IMR-90 (cell line): ENCODE results near the gene ALDH1L2. TPM values are rescaled to one million over a fixed set of nuclear protein-coding genes. Genes with fewer than 3 reads are reported as not detected.

Experiments used
- ATAC-seq: fragments of 200-7000 bp; cut with Tn5 transposase; 2 replicates; pipeline ENCODE4 v1.9.1; 2020; ENCODE audit warnings: low read depth, mild to moderate bottlenecking, moderate library complexity
- BruUV-seq: library from RNA; stranded (reverse); fragments of 400-500 nt; replicated peaks from 2 replicates; lab custom pipeline; 2021; lab: Mats Ljungman, UMichigan
- CTCF ChIA-PET: fragments of 300-600 bp; formaldehyde crosslinking; extraction: SDS; loops from one replicate; lab custom pipeline; 2021; ENCODE audit warnings: antibody characterized with exemption; lab: Yijun Ruan, JAX
- POLR2A ChIA-PET: fragments of 300-600 bp; sonication (Branson Sonifier 250); formaldehyde crosslinking; loops from one replicate; lab custom pipeline; 2022; ENCODE audit warnings: antibody characterized with exemption; ENCODE audit not compliant: unreplicated experiment; lab: Charles Lee
- DNase-seq: peaks from one replicate; pipeline ENCODE4 v3.0.0; 2013
- H2AFZ ChIP-seq: replicated peaks from 2 replicates; pipeline ENCODE3; 2013; ENCODE audit warnings: low read length, mild to moderate bottlenecking; ENCODE audit not compliant: poor library complexity
- H2AK5ac ChIP-seq: 2 replicates; pipeline ENCODE4 v1.6.1; 2013; ENCODE audit warnings: low read depth, low read length, inconsistent platforms
- H2AK9ac ChIP-seq: replicated peaks from 2 replicates; pipeline ENCODE3; 2013; ENCODE audit warnings: mild to moderate bottlenecking, low read depth, low read length, moderate library complexity; ENCODE audit not compliant: poor library complexity
- H2BK120ac ChIP-seq: 2 replicates; pipeline ENCODE4 v1.6.1; 2013; ENCODE audit warnings: low read depth, low read length, inconsistent platforms
- H2BK15ac ChIP-seq: 3 replicates; pipeline ENCODE4 v1.6.1; 2013; ENCODE audit warnings: low read depth, low read length, inconsistent platforms
- H2BK20ac ChIP-seq: 2 replicates; pipeline ENCODE4 v1.6.1; 2013; ENCODE audit warnings: low read depth, mild to moderate bottlenecking, inconsistent platforms, low read length, moderate library complexity
- H2BK5ac ChIP-seq: 2 replicates; pipeline ENCODE4 v1.6.1; 2013; ENCODE audit warnings: mild to moderate bottlenecking, low read depth, low read length, inconsistent platforms; ENCODE audit not compliant: poor library complexity, severe bottlenecking
- H3K14ac ChIP-seq: replicated peaks from 2 replicates; pipeline ENCODE4 v1.6.1; 2013; ENCODE audit warnings: low read depth, low read length, inconsistent platforms
- H3K18ac ChIP-seq: 2 replicates; pipeline ENCODE4 v1.6.1; 2013; ENCODE audit warnings: low read depth, low read length, control low read depth
- H3K23ac ChIP-seq: 2 replicates; pipeline ENCODE4 v1.6.1; 2013; ENCODE audit warnings: low read depth, low read length, inconsistent platforms
- H3K27ac ChIP-seq: 2 replicates; pipeline ENCODE4 v1.5.1; 2013; ENCODE audit warnings: mild to moderate bottlenecking, control low read depth, low read length; ENCODE audit not compliant: insufficient read depth
- H3K27me3 ChIP-seq: 2 replicates; pipeline ENCODE4 v1.6.1; 2013; ENCODE audit warnings: low read length; ENCODE audit not compliant: control insufficient read depth, insufficient read depth
- H3K36me3 ChIP-seq: 2 replicates; pipeline ENCODE4 v1.6.1; 2013; ENCODE audit warnings: low read length, mixed read lengths; ENCODE audit not compliant: control insufficient read depth, insufficient read depth
- H3K4ac ChIP-seq: 2 replicates; pipeline ENCODE4 v1.6.1; 2013; ENCODE audit warnings: low read depth, low read length, inconsistent platforms
- H3K4me1 ChIP-seq: 2 replicates; pipeline ENCODE4 v1.6.1; 2013; ENCODE audit warnings: low read length, mixed read lengths; ENCODE audit not compliant: control insufficient read depth, insufficient read depth
- H3K4me2 ChIP-seq: 2 replicates; pipeline ENCODE4 v1.6.1; 2013; ENCODE audit warnings: low read depth, mild to moderate bottlenecking, control low read depth, low read length, moderate library complexity
- H3K4me3 ChIP-seq: 2 replicates; pipeline ENCODE4 v1.5.1; 2013; ENCODE audit warnings: low read depth, mild to moderate bottlenecking, control low read depth, low read length, moderate library complexity; ENCODE audit not compliant: insufficient read depth
- H3K56ac ChIP-seq: 2 replicates; pipeline ENCODE4 v1.6.1; 2013; ENCODE audit warnings: low read length, inconsistent platforms; ENCODE audit not compliant: insufficient read depth; ENCODE audit errors: extremely low read depth
- H3K79me1 ChIP-seq, 2 experiments: 2 replicates each; pipeline ENCODE4 v1.6.1; 2013; ENCODE audit warnings: low read length in 2 of 2, inconsistent platforms in 1 of 2, low read depth in 1 of 2
- H3K9ac ChIP-seq: 2 replicates; pipeline ENCODE4 v1.6.1; 2013; ENCODE audit warnings: low read depth, low read length, control low read depth
- H3K9me1 ChIP-seq: 2 replicates; pipeline ENCODE4 v1.6.1; 2013; ENCODE audit warnings: low read length, inconsistent platforms; ENCODE audit not compliant: insufficient read depth
- H3K9me3 ChIP-seq: 2 replicates; pipeline ENCODE4 v1.6.1; 2013; ENCODE audit warnings: low read length; ENCODE audit not compliant: control insufficient read depth, insufficient read depth
- H4K20me1 ChIP-seq: 2 replicates; pipeline ENCODE4 v1.6.1; 2013; ENCODE audit warnings: low read length, inconsistent platforms; ENCODE audit not compliant: insufficient read depth
- H4K5ac ChIP-seq: 2 replicates; pipeline ENCODE4 v1.6.1; 2013; ENCODE audit warnings: mild to moderate bottlenecking, low read depth, low read length, control low read depth
- H4K8ac ChIP-seq, 2 experiments: 2 replicates each; pipeline ENCODE4 v1.6.1; 2013; ENCODE audit warnings: low read depth in 2 of 2, low read length in 2 of 2, control low read depth in 1 of 2, inconsistent platforms in 1 of 2
- H4K91ac ChIP-seq: 2 replicates; pipeline ENCODE4 v1.6.1; 2013; ENCODE audit warnings: low read depth, low read length, inconsistent platforms; ENCODE audit not compliant: insufficient read depth
- CTCF ChIP-seq: conservative IDR thresholded peaks from 2 replicates; pipeline ENCODE4 v1.5.1; 2012; ENCODE audit warnings: mild to moderate bottlenecking, low read depth, low read length, improper control_type of control experiment
- FOS ChIP-seq: fragments of 150-350 bp; IDR thresholded peaks from 2 replicates; pipeline ENCODE4 v1.6.1; 2016; ENCODE audit warnings: low read depth, low read length
- RAD21 ChIP-seq: IDR thresholded peaks from 2 replicates; pipeline ENCODE4 v1.6.1; 2012; ENCODE audit warnings: low read length, improper control_type of control experiment
- dilution Hi-C: fragments of 300-500 bp; cut with HindIII; formaldehyde crosslinking; loops from one replicate; pipeline ENCODE4 v1.14.3; 2018; ENCODE audit warnings: low sequenced_read_pairs; ENCODE audit not compliant: unreplicated experiment
- in situ Hi-C: fragments of 300-500 bp; cut with MboI; formaldehyde crosslinking; loops from 3 replicates; pipeline ENCODE4 v1.14.3; 2019; ENCODE audit warnings: low sequenced_read_pairs, inconsistent platforms, mixed read lengths
- intact Hi-C: fragments of 100-400 bp; cut with micrococcal nuclease; formaldehyde crosslinking; loops from 2 replicates; pipeline ENCODE4 v1.10.0; 2022
- polyA plus RNA-seq, 3 experiments: library from polyadenylated mRNA; depleted of rRNA; stranded (reverse); fragments of >200 nt; gene quantifications; 2 replicates each; pipeline ENCODE4 v1.2.3, GENCODE V29; 2012; ENCODE audit warnings: low replicate concordance in 1 of 3
- total RNA-seq: library from RNA; depleted of rRNA; stranded (reverse); fragments of >200 nt; gene quantifications from 2 replicates; pipeline ENCODE4 v1.2.3, GENCODE V29; 2012

The ALDH1L2 gene
- total and polyA plus RNA-seq, 2 of the 4 experiments (the other 2 are of a cell fraction), result 21.1 to 22.8 TPM

GRCh38 chr12:105100998-105101397 is 16.7 kb upstream of the ALDH1L2 start:
- ChIA-PET POLR2A (no interaction called here), CTCF (interaction anchor here (1.0 kb wide), 1 partner anchor 10 kb away, joined by 3 read pairs; no protein-coding TSS in a partner anchor)
- Histone ChIP-seq H3K27ac (no peak overlapping the region), H3K4me1 (peaks cover 2% of the 10 kb centered on the region; the same call in 1 of the 2 replicates), H2BK15ac (no peak overlapping the region), H4K5ac (no peak overlapping the region), H3K56ac (no peak overlapping the region), H3K79me1 (no peaks in the 10 kb centered on the region), H3K9me3 (0 out of 2 replicates have a peak, but pooled peaks cover under 1% of the 10 kb centered on the region), H4K8ac (no peak overlapping the region), H3K23ac (no peak overlapping the region), H2AFZ (no peak overlapping the region), H3K9ac (no peak overlapping the region), H4K91ac (no peak overlapping the region), H2BK5ac (no peak overlapping the region), H3K18ac (no peak overlapping the region), H3K4ac (no peak overlapping the region), H3K27me3 (no peaks in the 10 kb centered on the region), H2BK120ac (no peak overlapping the region), H3K4me2 (no peak overlapping the region), H3K4me3 (no peak overlapping the region), H3K36me3 (no peaks in the 10 kb centered on the region), H2AK5ac (no peak overlapping the region), H3K14ac (no peak overlapping the region), H2AK9ac (no peak overlapping the region), H4K20me1 (no peaks in the 10 kb centered on the region), H3K9me1 (no peaks in the 10 kb centered on the region), H2BK20ac (no peak overlapping the region; the same call in 1 of the 2 replicates)
- in situ Hi-C loops, result no loop called here
- dilution Hi-C loops, result no loop called here
- TF ChIP-seq FOS (no peak), RAD21 (peak; percentile 47), CTCF (peak; percentile 44)
- intact Hi-C loops, result loop anchor here (10.0 kb wide), 1 partner anchor 716 kb away; no protein-coding TSS in a partner anchor
- DNase-seq (peak; percentile 45), ATAC-seq (peak; percentile 80)
- BruUV-seq, result no TSS peak
